Mucosa of stomach (tissue), 1 donor: ENCODE measurements around the gene RXFP2.

Source experiments
- H3K27me3 ChIP-seq: one replicate; pipeline ENCODE4 v1.7.0; 2013; ENCODE audit warnings: mild to moderate bottlenecking, low read length; ENCODE audit not compliant: control insufficient read depth, insufficient read depth
- H3K36me3 ChIP-seq: one replicate; pipeline ENCODE4 v1.7.0; 2013; ENCODE audit warnings: low read length; ENCODE audit not compliant: control insufficient read depth, insufficient read depth
- H3K4me1 ChIP-seq: one replicate; pipeline ENCODE4 v1.7.0; 2013; ENCODE audit warnings: mild to moderate bottlenecking, low read length; ENCODE audit not compliant: control insufficient read depth, insufficient read depth
- H3K4me3 ChIP-seq: one replicate; pipeline ENCODE4 v1.7.0; 2013; ENCODE audit warnings: low read length
- H3K9ac ChIP-seq: one replicate; pipeline ENCODE4 v1.7.0; 2013; ENCODE audit warnings: mild to moderate bottlenecking, low read length, moderate library complexity
- H3K9me3 ChIP-seq: one replicate; pipeline ENCODE4 v1.7.0; 2013; ENCODE audit warnings: mild to moderate bottlenecking, low read length, moderate library complexity; ENCODE audit not compliant: control insufficient read depth
- donor health status: Pancreatic carcinoma.

Gene RXFP2

GRCh38 chr13:31772231-31772630, 32.9 kb downstream of the RXFP2 start:
- Histone ChIP-seq H3K9me3 (no peaks in the 10 kb centered on the region), H3K9ac (no peak overlapping the region), H3K4me3 (no peak overlapping the region), H3K4me1 (no peaks in the 10 kb centered on the region), H3K27me3 (no peaks in the 10 kb centered on the region), H3K36me3 (no peaks in the 10 kb centered on the region)

DNA sequence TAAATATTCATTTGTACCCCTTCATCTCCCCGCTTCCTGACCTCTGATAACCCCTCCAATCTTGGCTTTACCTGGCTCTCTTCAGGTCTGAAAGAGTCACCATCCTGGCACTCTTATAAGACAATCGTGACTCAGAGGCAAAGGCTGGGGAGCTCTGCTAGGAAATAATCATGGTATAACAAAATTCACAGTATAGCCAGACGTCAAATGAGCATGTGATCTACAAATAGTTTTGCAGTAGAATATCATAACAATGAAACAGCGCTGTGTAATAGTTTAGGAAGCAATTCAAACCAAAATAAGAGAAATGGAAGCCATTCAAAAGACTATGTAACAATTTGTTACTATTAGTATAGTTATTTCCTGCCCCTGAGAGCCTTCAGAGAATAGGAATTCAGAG, 34.2 kb downstream of the RXFP2 start:
- Histone ChIP-seq H3K4me1 (no peaks in the 10 kb centered on the region), H3K4me3 (no peak overlapping the region), H3K36me3 (no peaks in the 10 kb centered on the region), H3K9me3 (no peaks in the 10 kb centered on the region), H3K9ac (no peak overlapping the region), H3K27me3 (no peaks in the 10 kb centered on the region)

- no peak overlapping the region for H3K9ac ChIP-seq
- H3K4me1 ChIP-seq: no peaks in the 10 kb centered on the region
- H3K4me3 ChIP-seq: no peak overlapping the region
- H3K36me3 ChIP-seq: no peaks in the 10 kb centered on the region
- no peaks in the 10 kb centered on the region for H3K9me3 ChIP-seq
- H3K27me3 ChIP-seq: no peaks in the 10 kb centered on the region
These were observed 34.9 kb downstream of the RXFP2 start for GRCh38 chr13:31774186-31774750.

DNA sequence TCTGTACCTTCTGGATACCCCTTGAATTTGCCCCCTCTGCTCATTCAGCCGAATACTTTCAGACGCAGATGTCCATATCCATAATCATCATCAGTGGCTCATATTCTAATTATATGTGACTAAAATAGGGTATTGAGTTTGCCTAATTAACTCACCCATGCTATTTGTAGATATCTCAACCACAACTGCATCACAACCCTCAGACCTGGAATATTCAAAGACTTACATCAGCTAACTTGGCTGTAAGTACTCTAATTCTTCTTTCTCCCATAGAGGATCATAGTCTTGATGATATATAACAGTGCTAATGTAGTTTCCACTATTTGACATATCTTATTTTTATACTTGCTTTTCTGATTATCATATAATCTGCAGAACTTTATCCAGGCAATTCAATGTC, 35.8 kb downstream of the RXFP2 start:
- H3K4me1 ChIP-seq: no peaks in the 10 kb centered on the region
- H3K36me3 ChIP-seq: no peaks in the 10 kb centered on the region
- no peak overlapping the region for H3K9ac ChIP-seq
- H3K27me3 ChIP-seq: no peaks in the 10 kb centered on the region
- H3K9me3 ChIP-seq: no peaks in the 10 kb centered on the region
- H3K4me3 ChIP-seq: no peak overlapping the region

- no peaks in the 10 kb centered on the region for H3K4me1 ChIP-seq
- no peaks in the 10 kb centered on the region for H3K9me3 ChIP-seq
- no peak overlapping the region for H3K4me3 ChIP-seq
- peaks cover 1% of the 10 kb centered on the region for H3K27me3 ChIP-seq
- no peaks in the 10 kb centered on the region for H3K36me3 ChIP-seq
- H3K9ac ChIP-seq: no peak overlapping the region
These were observed 36.4 kb downstream of the RXFP2 start for GRCh38 chr13:31775686-31776085.

DNA sequence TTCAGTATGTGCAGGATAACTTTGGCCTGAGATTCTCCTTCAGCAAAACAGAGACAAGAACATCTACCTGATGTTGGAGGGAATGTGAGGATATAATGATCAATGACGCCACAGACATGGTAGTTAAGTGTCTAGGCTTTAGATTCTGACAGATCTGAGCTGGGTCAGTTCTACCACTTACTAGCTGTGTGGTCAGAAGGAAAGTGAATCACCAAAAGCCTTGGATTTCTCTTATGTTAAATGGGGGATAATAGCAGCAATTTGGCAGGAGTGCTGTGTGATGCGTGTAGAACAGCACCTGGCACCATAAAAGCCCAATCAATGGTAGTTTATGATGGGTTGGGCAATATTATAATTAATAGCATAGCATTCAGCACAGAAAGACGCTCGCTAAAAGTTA, 41.7 kb downstream of the RXFP2 start:
- Histone ChIP-seq H3K27me3 (peaks cover 5% of the 10 kb centered on the region), H3K9ac (no peak overlapping the region), H3K9me3 (no peaks in the 10 kb centered on the region), H3K4me1 (no peaks in the 10 kb centered on the region), H3K4me3 (no peak overlapping the region), H3K36me3 (no peaks in the 10 kb centered on the region)

GRCh38 chr13:31786011-31786410, 46.7 kb downstream of the RXFP2 start:
- no peak overlapping the region for H3K9ac ChIP-seq
- no peak overlapping the region for H3K4me3 ChIP-seq
- peaks cover under 1% of the 10 kb centered on the region for H3K27me3 ChIP-seq
- H3K36me3 ChIP-seq: no peaks in the 10 kb centered on the region
- H3K4me1 ChIP-seq: no peaks in the 10 kb centered on the region
- H3K9me3 ChIP-seq: no peaks in the 10 kb centered on the region

DNA sequence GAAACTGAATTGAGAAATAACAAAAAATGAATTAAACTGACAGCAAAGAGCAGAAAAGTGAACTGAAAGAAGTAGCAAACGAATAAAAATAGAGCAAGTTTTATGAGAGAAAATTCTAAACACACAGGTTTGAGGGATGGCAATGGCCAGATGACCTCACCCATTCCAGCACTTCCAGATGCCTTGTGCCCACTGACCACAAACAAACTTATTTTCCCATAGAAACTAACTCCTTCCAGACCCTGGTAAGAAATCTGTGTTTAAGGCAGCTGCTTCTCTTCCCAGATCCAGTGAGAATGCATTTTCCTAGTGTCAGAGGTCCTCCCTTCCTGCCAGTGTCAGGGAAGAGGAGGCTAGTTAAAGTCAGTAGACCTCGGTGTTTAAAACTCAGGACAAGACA, 51.7 kb downstream of the RXFP2 start:
- Histone ChIP-seq H3K27me3 (no peaks in the 10 kb centered on the region), H3K9ac (no peak overlapping the region), H3K36me3 (no peaks in the 10 kb centered on the region), H3K4me1 (no peaks in the 10 kb centered on the region), H3K9me3 (no peaks in the 10 kb centered on the region), H3K4me3 (no peak overlapping the region)

DNA sequence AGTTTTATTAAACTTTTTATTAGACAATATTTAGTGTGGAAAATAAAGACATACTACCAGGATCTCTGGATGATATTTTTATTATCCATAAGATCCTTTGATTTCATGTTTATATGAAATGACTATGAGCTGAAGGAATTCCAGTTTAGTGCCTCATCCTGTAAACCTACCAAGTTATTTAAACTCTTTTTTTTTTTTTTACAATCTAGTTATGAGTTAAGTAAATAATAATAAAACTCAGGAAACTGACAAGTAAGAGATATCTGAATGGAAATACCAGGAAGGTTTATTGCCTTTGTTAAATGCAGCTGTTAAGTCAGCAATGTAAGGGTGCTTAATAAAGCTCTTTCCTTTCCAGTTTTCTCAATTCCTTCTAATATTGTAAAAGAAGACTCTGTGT, 53.9 kb downstream of the RXFP2 start:
- Histone ChIP-seq H3K4me3 (no peak overlapping the region), H3K9me3 (no peaks in the 10 kb centered on the region), H3K36me3 (no peaks in the 10 kb centered on the region), H3K9ac (no peak overlapping the region), H3K27me3 (no peaks in the 10 kb centered on the region), H3K4me1 (no peaks in the 10 kb centered on the region)

DNA sequence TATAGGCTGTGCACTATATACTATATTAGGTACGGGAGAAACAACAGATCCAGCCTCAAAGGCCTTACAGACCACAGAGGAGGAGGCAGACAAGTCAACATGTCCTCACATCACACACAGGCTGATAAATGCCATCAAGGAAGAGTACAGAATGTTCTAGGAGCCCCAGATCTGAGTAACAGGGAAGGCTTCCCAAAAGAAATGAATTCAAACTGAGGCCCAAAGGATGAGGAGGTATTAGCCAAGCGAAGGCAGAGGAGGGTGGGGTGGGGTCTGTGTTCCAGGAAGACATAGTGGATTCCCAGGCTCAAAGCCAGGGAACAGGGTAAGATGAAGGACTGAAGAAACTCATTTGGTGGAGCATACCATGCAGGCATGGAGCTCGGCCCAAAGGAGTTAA, 55.1 kb downstream of the RXFP2 start:
- H3K27me3 ChIP-seq: no peaks in the 10 kb centered on the region
- H3K9ac ChIP-seq: no peak overlapping the region
- no peaks in the 10 kb centered on the region for H3K9me3 ChIP-seq
- H3K4me1 ChIP-seq: no peaks in the 10 kb centered on the region
- no peak overlapping the region for H3K4me3 ChIP-seq
- no peaks in the 10 kb centered on the region for H3K36me3 ChIP-seq

- H3K27me3 ChIP-seq: no peaks in the 10 kb centered on the region
These were observed 57.9 kb downstream of the RXFP2 start for GRCh38 chr13:31797154-31797775.

GRCh38 chr13:31798189-31798588, 58.9 kb downstream of the RXFP2 start:
- Histone ChIP-seq H3K4me3 (no peak overlapping the region), H3K27me3 (no peaks in the 10 kb centered on the region), H3K4me1 (no peaks in the 10 kb centered on the region), H3K36me3 (no peaks in the 10 kb centered on the region), H3K9me3 (no peaks in the 10 kb centered on the region), H3K9ac (no peak overlapping the region)

More at GRCh38 chr13:31797154-31797775, 57.9 kb downstream of the RXFP2 start:
- H3K9ac ChIP-seq: no peak overlapping the region
- H3K36me3 ChIP-seq: no peaks in the 10 kb centered on the region
- H3K9me3 ChIP-seq: no peaks in the 10 kb centered on the region
- no peak overlapping the region for H3K4me3 ChIP-seq
- H3K4me1 ChIP-seq: no peaks in the 10 kb centered on the region

- Histone ChIP-seq H3K9me3 (no peaks in the 10 kb centered on the region), H3K9ac (no peak overlapping the region), H3K27me3 (no peaks in the 10 kb centered on the region), H3K4me1 (no peaks in the 10 kb centered on the region), H3K36me3 (no peaks in the 10 kb centered on the region), H3K4me3 (no peak overlapping the region)
These were observed 61.8 kb downstream of the RXFP2 start for GRCh38 chr13:31801088-31801487.
